Loucy (cell line): ENCODE results near the gene TMPRSS6.

Source experiments
- EZH2phosphoT487 ChIP-seq: fragments of 200-600 bp; IDR thresholded peaks from 2 replicates; pipeline ENCODE4 v1.6.1; 2018; ENCODE audit warnings: antibody characterized with exemption, mild to moderate bottlenecking, moderate library complexity, borderline replicate concordance
- TF ChIP-seq, protein P1 (sequence below): fragments of 200-600 bp; sonication (generic); conservative IDR thresholded peaks from 2 replicates; pipeline ENCODE4 v1.5.1; 2014; ENCODE audit warnings: mild to moderate bottlenecking, antibody characterized with exemption, low read length

DNA sequence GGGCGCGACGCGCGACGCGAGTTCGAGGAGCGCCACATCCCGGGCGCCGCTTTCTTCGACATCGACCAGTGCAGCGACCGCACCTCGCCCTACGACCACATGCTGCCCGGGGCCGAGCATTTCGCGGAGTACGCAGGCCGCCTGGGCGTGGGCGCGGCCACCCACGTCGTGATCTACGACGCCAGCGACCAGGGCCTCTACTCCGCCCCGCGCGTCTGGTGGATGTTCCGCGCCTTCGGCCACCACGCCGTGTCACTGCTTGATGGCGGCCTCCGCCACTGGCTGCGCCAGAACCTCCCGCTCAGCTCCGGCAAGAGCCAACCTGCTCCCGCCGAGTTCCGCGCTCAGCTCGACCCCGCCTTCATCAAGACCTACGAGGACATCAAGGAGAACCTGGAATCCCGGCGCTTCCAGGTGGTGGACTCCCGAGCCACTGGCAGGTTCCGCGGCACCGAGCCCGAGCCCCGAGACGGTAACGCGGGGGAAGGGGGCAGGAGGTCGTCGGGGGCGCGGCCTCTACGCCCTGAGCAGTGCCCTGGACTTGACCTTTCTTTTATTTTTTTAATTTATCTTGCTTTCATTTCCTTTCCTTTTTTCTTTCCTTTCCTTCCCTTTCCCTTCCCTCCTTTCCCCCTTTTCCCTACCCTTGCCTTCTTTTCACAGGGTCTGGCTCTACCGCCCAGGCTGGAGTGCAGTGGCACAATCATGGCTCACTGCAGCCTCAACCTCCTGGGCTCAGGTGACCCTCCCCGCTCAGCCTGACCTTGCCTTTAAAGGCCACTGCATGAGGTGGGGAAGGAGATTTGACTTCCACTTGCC is 85.0 kb downstream of the TMPRSS6 start:
- TF ChIP-seq, protein P1, sequence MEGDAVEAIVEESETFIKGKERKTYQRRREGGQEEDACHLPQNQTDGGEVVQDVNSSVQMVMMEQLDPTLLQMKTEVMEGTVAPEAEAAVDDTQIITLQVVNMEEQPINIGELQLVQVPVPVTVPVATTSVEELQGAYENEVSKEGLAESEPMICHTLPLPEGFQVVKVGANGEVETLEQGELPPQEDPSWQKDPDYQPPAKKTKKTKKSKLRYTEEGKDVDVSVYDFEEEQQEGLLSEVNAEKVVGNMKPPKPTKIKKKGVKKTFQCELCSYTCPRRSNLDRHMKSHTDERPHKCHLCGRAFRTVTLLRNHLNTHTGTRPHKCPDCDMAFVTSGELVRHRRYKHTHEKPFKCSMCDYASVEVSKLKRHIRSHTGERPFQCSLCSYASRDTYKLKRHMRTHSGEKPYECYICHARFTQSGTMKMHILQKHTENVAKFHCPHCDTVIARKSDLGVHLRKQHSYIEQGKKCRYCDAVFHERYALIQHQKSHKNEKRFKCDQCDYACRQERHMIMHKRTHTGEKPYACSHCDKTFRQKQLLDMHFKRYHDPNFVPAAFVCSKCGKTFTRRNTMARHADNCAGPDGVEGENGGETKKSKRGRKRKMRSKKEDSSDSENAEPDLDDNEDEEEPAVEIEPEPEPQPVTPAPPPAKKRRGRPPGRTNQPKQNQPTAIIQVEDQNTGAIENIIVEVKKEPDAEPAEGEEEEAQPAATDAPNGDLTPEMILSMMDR = no peak
- TF ChIP-seq EZH2phosphoT487 = no peak
